ENCODE measurements around the gene AEBP1. TPM values are rescaled to one million over a fixed set of nuclear protein-coding genes. Genes with fewer than 3 reads are reported as not detected.

Gene AEBP1
- total and polyA plus RNA-seq, 2 experiments from 2014 or later: 94.1 to 96.0 TPM

GRCh38 chr7:44076101-44076895 is 27.8 kb upstream of the AEBP1 start:
- Histone ChIP-seq H3K27ac (no peak overlapping the region), H3K27me3 (no peaks in the 10 kb centered on the region), H3K36me3 (peaks cover 47% of the 10 kb centered on the region), H3K4me1 (ENCODE audit: low read depth) (peaks cover 3% of the 10 kb centered on the region), H3K9me3 (ENCODE audit: low read depth) (no peaks in the 10 kb centered on the region), H3K4me3 (no peak overlapping the region)
- TF ChIP-seq CTCF (IDR thresholded peaks at IDR 0.05; ENCODE audit: low read depth, low read length): no peak
- DNase-seq (ENCODE audit: low read depth in 1 of 2, low spot score in 1 of 2): no peak

- no peak for DNase-seq (ENCODE audit: low read depth in 1 of 2, low spot score in 1 of 2)
- Histone ChIP-seq H3K27ac (no peak overlapping the region), H3K27me3 (no peaks in the 10 kb centered on the region), H3K4me3 (no peak overlapping the region), H3K36me3 (peaks cover 47% of the 10 kb centered on the region), H3K4me1 (ENCODE audit: low read depth) (peaks cover 6% of the 10 kb centered on the region), H3K9me3 (ENCODE audit: low read depth) (no peaks in the 10 kb centered on the region)
- TF ChIP-seq CTCF (IDR thresholded peaks at IDR 0.05; ENCODE audit: low read depth, low read length): no peak
These were observed 27.1 kb upstream of the AEBP1 start for GRCh38 chr7:44077061-44077460.

- Histone ChIP-seq H3K36me3 (peaks cover 45% of the 10 kb centered on the region), H3K27me3 (no peaks in the 10 kb centered on the region), H3K9me3 (ENCODE audit: low read depth) (no peaks in the 10 kb centered on the region), H3K4me3 (no peak overlapping the region), H3K27ac (no peak overlapping the region), H3K4me1 (ENCODE audit: low read depth) (peaks cover 3% of the 10 kb centered on the region)
- DNase-seq (ENCODE audit: low read depth in 1 of 2, low spot score in 1 of 2): no peak
- no peak for TF ChIP-seq CTCF (IDR thresholded peaks at IDR 0.05; ENCODE audit: low read depth, low read length)
These were observed 26.5 kb upstream of the AEBP1 start for GRCh38 chr7:44077681-44078091.

GRCh38 chr7:44078521-44078920 is 25.6 kb upstream of the AEBP1 start:
- Histone ChIP-seq H3K9me3 (ENCODE audit: low read depth) (no peaks in the 10 kb centered on the region), H3K4me1 (ENCODE audit: low read depth) (peaks cover 3% of the 10 kb centered on the region), H3K4me3 (no peak overlapping the region), H3K27ac (no peak overlapping the region), H3K36me3 (peaks cover 36% of the 10 kb centered on the region), H3K27me3 (no peaks in the 10 kb centered on the region)
- no peak for DNase-seq (ENCODE audit: low read depth in 1 of 2, low spot score in 1 of 2)
- TF ChIP-seq CTCF (IDR thresholded peaks at IDR 0.05; ENCODE audit: low read depth, low read length): no peak

GRCh38 chr7:44079331-44080021 is 24.7 kb upstream of the AEBP1 start:
- H3K27me3 ChIP-seq: no peaks in the 10 kb centered on the region
- no peak for DNase-seq (ENCODE audit: low read depth in 1 of 2, low spot score in 1 of 2)
- no peak for TF ChIP-seq CTCF (IDR thresholded peaks at IDR 0.05; ENCODE audit: low read depth, low read length)
- H3K36me3 ChIP-seq: peaks cover 33% of the 10 kb centered on the region
- no peak overlapping the region for H3K4me3 ChIP-seq
- no peak overlapping the region for H3K27ac ChIP-seq
- H3K9me3 ChIP-seq (ENCODE audit: low read depth): no peaks in the 10 kb centered on the region
- peaks cover 3% of the 10 kb centered on the region for H3K4me1 ChIP-seq (ENCODE audit: low read depth)
